ENCODE results near the gene TPRN.

TPRN gene

GRCh38 chr9:137235424-137236237 is 35.1 kb upstream of the TPRN start:
- DNase-seq (ENCODE audit: low spot score): no peak

- DNase-seq (ENCODE audit: low spot score): no peak
These were observed 34.4 kb upstream of the TPRN start for GRCh38 chr9:137234758-137235423.

- DNase-seq (ENCODE audit: low spot score): no peak
These were observed 33.6 kb upstream of the TPRN start for GRCh38 chr9:137234055-137234697.

- DNase-seq (ENCODE audit: low spot score): no peak
These were observed 32.8 kb upstream of the TPRN start for GRCh38 chr9:137233143-137233980.

GRCh38 chr9:137232510-137232909 is 32.0 kb upstream of the TPRN start:
- DNase-seq (ENCODE audit: low spot score): no peak

- no peak for DNase-seq (ENCODE audit: low spot score)
These were observed 31.6 kb upstream of the TPRN start for GRCh38 chr9:137232101-137232500.

GRCh38 chr9:137231372-137232039 is 31.0 kb upstream of the TPRN start:
- no peak for DNase-seq (ENCODE audit: low spot score)

GRCh38 chr9:137230705-137231371 is 30.3 kb upstream of the TPRN start, which contains the start of gene SLC34A3:
Gene SLC34A3, plus strand, starts transcription at chr9:137230901. Its CDS starts 802 bp downstream, at chr9:137231703.
- DNase-seq (ENCODE audit: low spot score): no peak

GRCh38 chr9:137229903-137230704 is 29.6 kb upstream of the TPRN start:
- DNase-seq (ENCODE audit: low spot score): no peak

- DNase-seq (ENCODE audit: low spot score): no peak
These were observed 28.7 kb upstream of the TPRN start for GRCh38 chr9:137228968-137229896.

GRCh38 chr9:137228506-137228967 is 28.0 kb upstream of the TPRN start:
- DNase-seq (ENCODE audit: low spot score): no peak

GRCh38 chr9:137227853-137228505 is 27.4 kb upstream of the TPRN start:
- no peak for DNase-seq (ENCODE audit: low spot score)

- peak; percentile 88 for DNase-seq (ENCODE audit: low spot score)
These were observed 26.7 kb upstream of the TPRN start, which contains the start of gene RNF224 for GRCh38 chr9:137227054-137227852. Gene RNF224, plus strand, starts transcription at chr9:137227502. Its CDS starts 834 bp downstream, at chr9:137228336.

- DNase-seq (ENCODE audit: low spot score): no peak
These were observed 26.0 kb upstream of the TPRN start for GRCh38 chr9:137226338-137227053.

GRCh38 chr9:137225699-137226331 is 25.3 kb upstream of the TPRN start:
- no peak for DNase-seq (ENCODE audit: low spot score)
